Astrocyte (in vitro differentiated cells and primary cell): ENCODE measurements around the gene ABCC2. TPM values are rescaled to one million over a fixed set of nuclear protein-coding genes. Genes with fewer than 3 reads are reported as not detected.

Experiments
- DNase-seq: peaks from one replicate; pipeline ENCODE4 v3.0.0-alpha.2; 2010; ENCODE audit warnings: low read depth
- FAIRE-seq: peaks from 2 replicates; lab custom pipeline; 2011; peaks lifted over from hg19 to GRCh38; lab: Jason Lieb, UNC
- H2AFZ ChIP-seq: 2 replicates; pipeline ENCODE4 v1.6.0; 2012; ENCODE audit warnings: low read depth, low read length, inconsistent platforms
- H3K27ac ChIP-seq: 2 replicates; pipeline ENCODE4 v1.5.1; 2011; ENCODE audit warnings: low read depth, low read length, inconsistent platforms
- H3K27me3 ChIP-seq: 2 replicates; pipeline ENCODE4 v1.6.0; 2011; ENCODE audit warnings: low read length, inconsistent platforms; ENCODE audit not compliant: insufficient read depth
- H3K36me3 ChIP-seq: 2 replicates; pipeline ENCODE4 v1.5.1; 2011; ENCODE audit warnings: low read length, inconsistent platforms; ENCODE audit not compliant: insufficient read depth
- H3K4me1 ChIP-seq: 2 replicates; pipeline ENCODE4 v1.5.1; 2011; ENCODE audit warnings: low read length, inconsistent platforms; ENCODE audit not compliant: insufficient read depth
- H3K4me2 ChIP-seq: 2 replicates; pipeline ENCODE4 v1.6.0; 2012; ENCODE audit warnings: low read length, inconsistent platforms
- H3K4me3 ChIP-seq: 2 replicates; pipeline ENCODE4 v1.5.1; 2011; ENCODE audit warnings: low read depth, mild to moderate bottlenecking, low read length, inconsistent platforms; ENCODE audit not compliant: insufficient read depth
- H3K79me2 ChIP-seq: 2 replicates; pipeline ENCODE4 v1.6.0; 2012; ENCODE audit warnings: mild to moderate bottlenecking, low read length, inconsistent platforms; ENCODE audit not compliant: insufficient read depth
- H3K9ac ChIP-seq: 2 replicates; pipeline ENCODE4 v1.6.0; 2012; ENCODE audit warnings: mild to moderate bottlenecking, low read length, inconsistent platforms
- H3K9me3 ChIP-seq: 2 replicates; pipeline ENCODE4 v1.5.1; 2012; ENCODE audit warnings: low read depth, mild to moderate bottlenecking, low read length, inconsistent platforms; ENCODE audit not compliant: insufficient read depth
- H4K20me1 ChIP-seq: 2 replicates; pipeline ENCODE4 v1.6.0; 2012; ENCODE audit warnings: low read length, inconsistent platforms; ENCODE audit not compliant: insufficient read depth
- H3K27ac Mint-ChIP-seq: one replicate; pipeline ENCODE4 v1.8.0; 2021; ENCODE audit warnings: mild to moderate bottlenecking, mixed read lengths; ENCODE audit not compliant: unreplicated experiment
- H3K27me3 Mint-ChIP-seq: one replicate; pipeline ENCODE4 v1.8.0; 2021; ENCODE audit warnings: low read depth, mixed read lengths; ENCODE audit not compliant: unreplicated experiment
- H3K36me3 Mint-ChIP-seq: one replicate; pipeline ENCODE4 v1.8.0; 2021; ENCODE audit warnings: low read depth, mixed read lengths; ENCODE audit not compliant: unreplicated experiment
- H3K4me1 Mint-ChIP-seq: one replicate; pipeline ENCODE4 v1.8.0; 2021; ENCODE audit warnings: low read depth, mixed read lengths; ENCODE audit not compliant: unreplicated experiment
- H3K4me3 Mint-ChIP-seq: one replicate; pipeline ENCODE4 v1.8.0; 2021; ENCODE audit warnings: mild to moderate bottlenecking, moderate library complexity, mixed read lengths; ENCODE audit not compliant: unreplicated experiment
- H3K9me3 Mint-ChIP-seq: one replicate; pipeline ENCODE4 v1.8.0; 2021; ENCODE audit warnings: mild to moderate bottlenecking, mixed read lengths; ENCODE audit not compliant: unreplicated experiment
- CTCF ChIP-seq: IDR thresholded peaks from 2 replicates; pipeline ENCODE4 v1.5.1; 2011; ENCODE audit warnings: low read depth, mild to moderate bottlenecking, inconsistent platforms, low read length, moderate library complexity; ENCODE audit not compliant: insufficient read depth
- EZH2 ChIP-seq: IDR thresholded peaks from 2 replicates; pipeline ENCODE4 v1.6.1; 2012; ENCODE audit warnings: mild to moderate bottlenecking, low read length, inconsistent platforms; ENCODE audit not compliant: insufficient read depth
- total RNA-seq: library from RNA; stranded (reverse); gene quantifications from 2 replicates; pipeline ENCODE4 v1.2.1, GENCODE V29; 2021

ABCC2 gene
- total RNA-seq, 1 donor from 2014 or later, result 0.59 TPM

GRCh38 chr10:99804471-99804870, 22.0 kb downstream of the ABCC2 start:
- H3K27me3 Mint-ChIP-seq, result peaks cover 10% of the 10 kb centered on the region
- no peaks in the 10 kb centered on the region for H3K4me1 Mint-ChIP-seq
- no peaks in the 10 kb centered on the region for H3K27me3 ChIP-seq

GRCh38 chr10:99805190-99805589, 22.8 kb downstream of the ABCC2 start:
- H4K20me1 ChIP-seq, result no peaks in the 10 kb centered on the region
- H3K27ac Mint-ChIP-seq, result no peak overlapping the region
- H3K27ac ChIP-seq, result no peak overlapping the region
- H3K4me3 Mint-ChIP-seq, result no peak overlapping the region
- H3K9ac ChIP-seq, result no peak overlapping the region
- H3K27me3 ChIP-seq, result no peaks in the 10 kb centered on the region
- H3K4me2 ChIP-seq, result no peak overlapping the region
- no peak overlapping the region for H2AFZ ChIP-seq
- H3K4me3 ChIP-seq, result no peak overlapping the region
- TF ChIP-seq CTCF (no peak), EZH2 (no peak)
- H3K4me1 ChIP-seq, result no peaks in the 10 kb centered on the region
- no peaks in the 10 kb centered on the region for H3K79me2 ChIP-seq
- H3K9me3 ChIP-seq, result no peaks in the 10 kb centered on the region
- H3K4me1 Mint-ChIP-seq, result no peaks in the 10 kb centered on the region
- no peak for DNase-seq
- H3K36me3 ChIP-seq, result no peaks in the 10 kb centered on the region
- H3K9me3 Mint-ChIP-seq, result peaks cover 1% of the 10 kb centered on the region
- FAIRE-seq, result no peak
- H3K27me3 Mint-ChIP-seq, result peaks cover 14% of the 10 kb centered on the region
- no peaks in the 10 kb centered on the region for H3K36me3 Mint-ChIP-seq

More at GRCh38 chr10:99804471-99804870, 22.0 kb downstream of the ABCC2 start:
- no peak overlapping the region for H2AFZ ChIP-seq
- H3K36me3 ChIP-seq, result no peaks in the 10 kb centered on the region
- H4K20me1 ChIP-seq, result no peaks in the 10 kb centered on the region
- no peak overlapping the region for H3K4me2 ChIP-seq
- TF ChIP-seq CTCF, result no peak
- no peak for TF ChIP-seq EZH2
- no peaks in the 10 kb centered on the region for H3K4me1 ChIP-seq
- no peak overlapping the region for H3K27ac ChIP-seq
- no peaks in the 10 kb centered on the region for H3K9me3 ChIP-seq
- H3K27ac Mint-ChIP-seq, result no peak overlapping the region
- no peak overlapping the region for H3K4me3 ChIP-seq
- no peaks in the 10 kb centered on the region for H3K36me3 Mint-ChIP-seq
- H3K9ac ChIP-seq, result no peak overlapping the region
- FAIRE-seq (no peak), DNase-seq (no peak)
- no peak overlapping the region for H3K4me3 Mint-ChIP-seq
- H3K79me2 ChIP-seq, result no peaks in the 10 kb centered on the region
- peaks cover 1% of the 10 kb centered on the region for H3K9me3 Mint-ChIP-seq

- no peak for FAIRE-seq
- H3K27ac Mint-ChIP-seq, result no peak overlapping the region
Observed at GRCh38 chr10:99806091-99806490, 23.7 kb downstream of the ABCC2 start.

More at GRCh38 chr10:99806091-99806490, 23.7 kb downstream of the ABCC2 start:
- Histone ChIP-seq H4K20me1 (no peaks in the 10 kb centered on the region), H3K4me2 (no peak overlapping the region), H3K36me3 (no peaks in the 10 kb centered on the region), H3K9me3 (no peaks in the 10 kb centered on the region), H3K27me3 (no peaks in the 10 kb centered on the region), H3K9ac (no peak overlapping the region), H3K4me3 (no peak overlapping the region), H2AFZ (no peak overlapping the region), H3K79me2 (no peaks in the 10 kb centered on the region), H3K4me1 (no peaks in the 10 kb centered on the region), H3K27ac (no peak overlapping the region)
- TF ChIP-seq EZH2 (no peak), CTCF (no peak)
- Mint-ChIP-seq H3K36me3 (no peaks in the 10 kb centered on the region), H3K4me3 (no peak overlapping the region), H3K9me3 (peaks cover 1% of the 10 kb centered on the region), H3K4me1 (no peaks in the 10 kb centered on the region), H3K27me3 (peaks cover 13% of the 10 kb centered on the region)
- DNase-seq, result no peak
